ENCODE results near the gene LST1.

- TF ChIP-seq POLR2A (IDR thresholded peaks at IDR 0.05; ENCODE audit: low read length) (no peak), GATA1 (IDR thresholded peaks at IDR 0.05; ENCODE audit: low read depth, low read length) (no peak)
Observed at GRCh38 chr6:31567531-31568370, 18.3 kb upstream of the LST1 start.

Data from erythroblast (primary cell).